ENCODE measurements around the gene INHBE. TPM values are rescaled to one million over a fixed set of nuclear protein-coding genes. Genes with fewer than 3 reads are reported as not detected.

The INHBE gene
- total and polyA plus RNA-seq, 2 experiments from 2014 or later = 5.6 to 29.0 TPM

- Histone ChIP-seq H2AFZ (no peak overlapping the region), H3K4me1 (ENCODE audit: insufficient read depth) (peaks cover 8% of the 10 kb centered on the region; the same call in 1 of the 2 replicates), H3K9me2 (ENCODE audit: insufficient read depth) (no peaks in the 10 kb centered on the region), H3K4me2 (no peak overlapping the region), H3K27ac (ENCODE audit: low read depth) (peak overlapping the region; percentile 33; the same call in 1 of the 2 replicates), H3F3A (replicated peaks; ENCODE audit: low read depth) (no peaks in the 10 kb centered on the region; the same call in 1 of the 2 replicates), H4K20me1 (replicated peaks; ENCODE audit: insufficient read depth) (peaks cover 7% of the 10 kb centered on the region; the same call in 1 of the 2 replicates), H3K79me2 (replicated peaks; ENCODE audit: insufficient read depth) (peaks cover 4% of the 10 kb centered on the region), H3K36me3 (ENCODE audit: insufficient read depth) (no peaks in the 10 kb centered on the region), H3K27me3 (ENCODE audit: insufficient read depth) (no peaks in the 10 kb centered on the region), H3K4me3 (no peak overlapping the region)
- H3K9me3 Mint-ChIP-seq = no peaks in the 10 kb centered on the region
- H3K4me3 Mint-ChIP-seq = no peak overlapping the region
- H3K4me1 Mint-ChIP-seq = peaks cover 9% of the 10 kb centered on the region; the same call in 2 of the 3 replicates
- TF ChIP-seq JUNB (IDR thresholded peaks at IDR 0.05; ENCODE audit: unreplicated experiment) (no peak), REST (IDR thresholded peaks at IDR 0.05; ENCODE audit: unreplicated experiment) (no peak), ZNF331 (CRISPR knock-in tag; IDR thresholded peaks at IDR 0.05; ENCODE audit: low read depth) (no peak), STAT1 (IDR thresholded peaks at IDR 0.05; ENCODE audit: unreplicated experiment) (no peak), EZH2phosphoT487 (IDR thresholded peaks at IDR 0.05; ENCODE audit: unreplicated experiment) (no peak), ETS1 (IDR thresholded peaks at IDR 0.05) (no peak), CREB1 (CRISPR knock-in tag; IDR thresholded peaks at IDR 0.05; ENCODE audit: low read depth) (no peak), POLR2AphosphoS5 (IDR thresholded peaks at IDR 0.05; ENCODE audit: low read depth) (no peak), NANOG (IDR thresholded peaks at IDR 0.05; ENCODE audit: borderline replicate concordance) (no peak), ZNF114 (CRISPR knock-in tag; IDR thresholded peaks at IDR 0.05) (no peak), EZH2 (IDR thresholded peaks at IDR 0.05; ENCODE audit: low read depth, unreplicated experiment) (no peak)
- TF ChIP-seq, protein P1, sequence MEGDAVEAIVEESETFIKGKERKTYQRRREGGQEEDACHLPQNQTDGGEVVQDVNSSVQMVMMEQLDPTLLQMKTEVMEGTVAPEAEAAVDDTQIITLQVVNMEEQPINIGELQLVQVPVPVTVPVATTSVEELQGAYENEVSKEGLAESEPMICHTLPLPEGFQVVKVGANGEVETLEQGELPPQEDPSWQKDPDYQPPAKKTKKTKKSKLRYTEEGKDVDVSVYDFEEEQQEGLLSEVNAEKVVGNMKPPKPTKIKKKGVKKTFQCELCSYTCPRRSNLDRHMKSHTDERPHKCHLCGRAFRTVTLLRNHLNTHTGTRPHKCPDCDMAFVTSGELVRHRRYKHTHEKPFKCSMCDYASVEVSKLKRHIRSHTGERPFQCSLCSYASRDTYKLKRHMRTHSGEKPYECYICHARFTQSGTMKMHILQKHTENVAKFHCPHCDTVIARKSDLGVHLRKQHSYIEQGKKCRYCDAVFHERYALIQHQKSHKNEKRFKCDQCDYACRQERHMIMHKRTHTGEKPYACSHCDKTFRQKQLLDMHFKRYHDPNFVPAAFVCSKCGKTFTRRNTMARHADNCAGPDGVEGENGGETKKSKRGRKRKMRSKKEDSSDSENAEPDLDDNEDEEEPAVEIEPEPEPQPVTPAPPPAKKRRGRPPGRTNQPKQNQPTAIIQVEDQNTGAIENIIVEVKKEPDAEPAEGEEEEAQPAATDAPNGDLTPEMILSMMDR (conservative IDR thresholded peaks at IDR 0.05; ENCODE audit: low read depth in 2 of 2) = no peak
- TF ChIP-seq, protein P2, sequence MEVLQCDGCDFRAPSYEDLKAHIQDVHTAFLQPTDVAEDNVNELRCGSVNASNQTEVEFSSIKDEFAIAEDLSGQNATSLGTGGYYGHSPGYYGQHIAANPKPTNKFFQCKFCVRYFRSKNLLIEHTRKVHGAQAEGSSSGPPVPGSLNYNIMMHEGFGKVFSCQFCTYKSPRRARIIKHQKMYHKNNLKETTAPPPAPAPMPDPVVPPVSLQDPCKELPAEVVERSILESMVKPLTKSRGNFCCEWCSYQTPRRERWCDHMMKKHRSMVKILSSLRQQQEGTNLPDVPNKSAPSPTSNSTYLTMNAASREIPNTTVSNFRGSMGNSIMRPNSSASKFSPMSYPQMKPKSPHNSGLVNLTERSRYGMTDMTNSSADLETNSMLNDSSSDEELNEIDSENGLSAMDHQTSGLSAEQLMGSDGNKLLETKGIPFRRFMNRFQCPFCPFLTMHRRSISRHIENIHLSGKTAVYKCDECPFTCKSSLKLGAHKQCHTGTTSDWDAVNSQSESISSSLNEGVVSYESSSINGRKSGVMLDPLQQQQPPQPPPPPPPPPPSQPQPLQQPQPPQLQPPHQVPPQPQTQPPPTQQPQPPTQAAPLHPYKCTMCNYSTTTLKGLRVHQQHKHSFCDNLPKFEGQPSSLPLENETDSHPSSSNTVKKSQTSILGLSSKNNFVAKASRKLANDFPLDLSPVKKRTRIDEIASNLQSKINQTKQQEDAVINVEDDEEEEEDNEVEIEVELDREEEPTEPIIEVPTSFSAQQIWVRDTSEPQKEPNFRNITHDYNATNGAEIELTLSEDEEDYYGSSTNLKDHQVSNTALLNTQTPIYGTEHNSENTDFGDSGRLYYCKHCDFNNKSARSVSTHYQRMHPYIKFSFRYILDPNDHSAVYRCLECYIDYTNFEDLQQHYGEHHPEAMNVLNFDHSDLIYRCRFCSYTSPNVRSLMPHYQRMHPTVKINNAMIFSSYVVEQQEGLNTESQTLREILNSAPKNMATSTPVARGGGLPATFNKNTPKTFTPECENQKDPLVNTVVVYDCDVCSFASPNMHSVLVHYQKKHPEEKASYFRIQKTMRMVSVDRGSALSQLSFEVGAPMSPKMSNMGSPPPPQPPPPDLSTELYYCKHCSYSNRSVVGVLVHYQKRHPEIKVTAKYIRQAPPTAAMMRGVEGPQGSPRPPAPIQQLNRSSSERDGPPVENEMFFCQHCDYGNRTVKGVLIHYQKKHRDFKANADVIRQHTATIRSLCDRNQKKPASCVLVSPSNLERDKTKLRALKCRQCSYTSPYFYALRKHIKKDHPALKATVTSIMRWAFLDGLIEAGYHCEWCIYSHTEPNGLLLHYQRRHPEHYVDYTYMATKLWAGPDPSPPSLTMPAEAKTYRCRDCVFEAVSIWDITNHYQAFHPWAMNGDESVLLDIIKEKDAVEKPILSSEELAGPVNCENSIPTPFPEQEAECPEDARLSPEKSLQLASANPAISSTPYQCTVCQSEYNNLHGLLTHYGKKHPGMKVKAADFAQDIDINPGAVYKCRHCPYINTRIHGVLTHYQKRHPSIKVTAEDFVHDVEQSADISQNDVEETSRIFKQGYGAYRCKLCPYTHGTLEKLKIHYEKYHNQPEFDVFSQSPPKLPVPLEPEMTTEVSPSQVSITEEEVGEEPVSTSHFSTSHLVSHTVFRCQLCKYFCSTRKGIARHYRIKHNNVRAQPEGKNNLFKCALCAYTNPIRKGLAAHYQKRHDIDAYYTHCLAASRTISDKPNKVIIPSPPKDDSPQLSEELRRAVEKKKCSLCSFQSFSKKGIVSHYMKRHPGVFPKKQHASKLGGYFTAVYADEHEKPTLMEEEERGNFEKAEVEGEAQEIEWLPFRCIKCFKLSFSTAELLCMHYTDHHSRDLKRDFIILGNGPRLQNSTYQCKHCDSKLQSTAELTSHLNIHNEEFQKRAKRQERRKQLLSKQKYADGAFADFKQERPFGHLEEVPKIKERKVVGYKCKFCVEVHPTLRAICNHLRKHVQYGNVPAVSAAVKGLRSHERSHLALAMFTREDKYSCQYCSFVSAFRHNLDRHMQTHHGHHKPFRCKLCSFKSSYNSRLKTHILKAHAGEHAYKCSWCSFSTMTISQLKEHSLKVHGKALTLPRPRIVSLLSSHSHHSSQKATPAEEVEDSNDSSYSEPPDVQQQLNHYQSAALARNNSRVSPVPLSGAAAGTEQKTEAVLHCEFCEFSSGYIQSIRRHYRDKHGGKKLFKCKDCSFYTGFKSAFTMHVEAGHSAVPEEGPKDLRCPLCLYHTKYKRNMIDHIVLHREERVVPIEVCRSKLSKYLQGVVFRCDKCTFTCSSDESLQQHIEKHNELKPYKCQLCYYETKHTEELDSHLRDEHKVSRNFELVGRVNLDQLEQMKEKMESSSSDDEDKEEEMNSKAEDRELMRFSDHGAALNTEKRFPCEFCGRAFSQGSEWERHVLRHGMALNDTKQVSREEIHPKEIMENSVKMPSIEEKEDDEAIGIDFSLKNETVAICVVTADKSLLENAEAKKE (CRISPR knock-in tag; IDR thresholded peaks at IDR 0.05) = no peak
- no peaks in the 10 kb centered on the region for H3K36me3 Mint-ChIP-seq (ENCODE audit: low read depth)
- ATAC-seq (no peak), DNase-seq (ENCODE audit: low spot score) (no peak)
- peak overlapping the region; percentile 91 for H3K27ac Mint-ChIP-seq
- no peaks in the 10 kb centered on the region for H3K27me3 Mint-ChIP-seq (ENCODE audit: insufficient read depth, low read depth, poor library complexity)
Measured at GRCh38 chr12:57410534-57410933, 44.6 kb upstream of the INHBE start.
